Aorta (tissue), 5 donors: Measurements from ENCODE around the gene FLACC1. TPM values are rescaled to one million over a fixed set of nuclear protein-coding genes. Genes with fewer than 3 reads are reported as not detected.
"Not testable (repeated sequence)": the region's sequence is repeated elsewhere in the genome, so short reads cannot be mapped to it uniquely, and the experiment has no call there.

Experiments used
- ATAC-seq: fragments of 200-7000 bp; cut with Tn5 transposase; one replicate; pipeline ENCODE4 v1.9.1; 2022; ENCODE audit warnings: moderate library complexity; ENCODE audit not compliant: low FRiP score
- DNase-seq, 2 donors: peaks; one replicate each; pipeline ENCODE4 v3.0.0-alpha.2; 2020
- H3K27ac ChIP-seq, 2 donors: one replicate each; pipeline ENCODE4 v1.5.1; 2013; ENCODE audit warnings: low read length in 2 of 2, mild to moderate bottlenecking in 2 of 2, moderate library complexity in 2 of 2, control low read depth in 1 of 2, inconsistent platforms in 1 of 2, low read depth in 1 of 2
- H3K27me3 ChIP-seq, 2 donors: one replicate each; pipeline ENCODE4 v1.6.1; 2013; ENCODE audit warnings: control low read depth in 1 of 2, low read length in 1 of 2, mild to moderate bottlenecking in 1 of 2, moderate library complexity in 1 of 2; ENCODE audit not compliant: insufficient read depth in 2 of 2, control insufficient read depth in 1 of 2
- H3K36me3 ChIP-seq, 2 donors: one replicate each; pipeline ENCODE4 v1.6.1; 2013; ENCODE audit warnings: control low read depth in 1 of 2, low read length in 1 of 2, mild to moderate bottlenecking in 1 of 2; ENCODE audit not compliant: insufficient read depth in 2 of 2, control insufficient read depth in 1 of 2
- H3K4me1 ChIP-seq, 2 donors: one replicate each; pipeline ENCODE4 v1.6.1; 2013; ENCODE audit warnings: low read length in 2 of 2, control low read depth in 1 of 2, mild to moderate bottlenecking in 1 of 2, moderate library complexity in 1 of 2; ENCODE audit not compliant: insufficient read depth in 2 of 2, control insufficient read depth in 1 of 2
- H3K4me3 ChIP-seq, 2 donors: one replicate each; pipeline ENCODE4 v1.5.1; 2013; ENCODE audit warnings: low read length in 2 of 2, control low read depth in 1 of 2, mild to moderate bottlenecking in 1 of 2
- H3K9me3 ChIP-seq: one replicate; pipeline ENCODE4 v1.6.1; 2013; ENCODE audit warnings: mild to moderate bottlenecking, low read length; ENCODE audit not compliant: control insufficient read depth
- WGBS, 2 donors: extraction: QIAGEN DNeasy Blood & Tissue Kit; methylation state at CpG; one replicate each; pipeline ENCODE4 v1.1.7; 2013; 5-methylcytosine and 5-hydroxymethylcytosine counted together
- intact Hi-C, 2 donors: fragments of 100-400 bp; cut with DNase I; formaldehyde crosslinking; loops; one replicate each; pipeline versions ENCODE4 v1.14.2 to v1.15.0; 2022
- polyA plus RNA-seq, 2 donors: library from polyadenylated mRNA; stranded (reverse); fragments of 200-250 nt; gene quantifications; one replicate each; pipeline ENCODE4 v1.2.3, GENCODE V29; 2013
- total RNA-seq, 2 donors: library from RNA; stranded (reverse); fragmentation: NEBNext Ultra II Directional; extraction: Animal tissue kit (Norgen Biotek cat#: 25700); gene quantifications; one replicate each; pipeline ENCODE4 v1.2.1, GENCODE V29; 2021
- donor health status: healthy with polysubstance abuse.
- donor health status: Bipolar disorder and iron deficiency.
- donor health status: DM: no; HTN: no; CAD: no.
- donor health status: DM: no; HTN: no; CAD: no.
- donor health status: DM: yes; HTN: yes; CAD: no.

Gene FLACC1
- total and polyA plus RNA-seq, 4 donors, result 0.75 to 6.7 (median 4.3) TPM

- no peak for ATAC-seq
- 94 to 98% methylated on average over 3 of the region's 3 CpGs for WGBS, 2 donors
- no peaks in the 10 kb centered on the region for H3K36me3 ChIP-seq
These were observed 48.2 kb downstream of the FLACC1 start for GRCh38 chr2:201308914-201309313.

GRCh38 chr2:201307876-201308275, 49.3 kb downstream of the FLACC1 start:
- 93 to 96% methylated on average over 3 of the region's 3 CpGs for WGBS, 2 donors
- H3K4me3 ChIP-seq, result no peak overlapping the region
- H3K4me1 ChIP-seq, result no peaks in the 10 kb centered on the region
- ATAC-seq (no peak), DNase-seq (no peak)
- H3K36me3 ChIP-seq, result no peaks in the 10 kb centered on the region
- no peak overlapping the region for H3K27ac ChIP-seq
- H3K27me3 ChIP-seq, result no peaks in the 10 kb centered on the region
- no peaks in the 10 kb centered on the region for H3K9me3 ChIP-seq
- intact Hi-C loops, result no loop called here

More at GRCh38 chr2:201308914-201309313, 48.2 kb downstream of the FLACC1 start:
- intact Hi-C loops, result no loop called here
- no peaks in the 10 kb centered on the region for H3K9me3 ChIP-seq
- H3K4me1 ChIP-seq, result no peaks in the 10 kb centered on the region
- no peak overlapping the region for H3K27ac ChIP-seq
- H3K27me3 ChIP-seq, result no peaks in the 10 kb centered on the region
- no peak for DNase-seq
- no peak overlapping the region for H3K4me3 ChIP-seq

GRCh38 chr2:201299929-201300328, 57.2 kb downstream of the FLACC1 start:
- H3K27ac ChIP-seq, H3K4me3 ChIP-seq, DNase-seq, intact Hi-C loops, H3K27me3 ChIP-seq, H3K4me1 ChIP-seq, ATAC-seq, H3K9me3 ChIP-seq, H3K36me3 ChIP-seq: not testable (repeated sequence)
- 96 to 97% methylated on average over 11 of the region's 11 CpGs for WGBS, 2 donors

GRCh38 chr2:201298462-201299052, 58.6 kb downstream of the FLACC1 start:
- Histone ChIP-seq H3K36me3 (no peaks in the 10 kb centered on the region), H3K4me3 (no peak overlapping the region), H3K27me3 (no peaks in the 10 kb centered on the region), H3K27ac (no peak overlapping the region), H3K4me1 (no peaks in the 10 kb centered on the region), H3K9me3 (no peaks in the 10 kb centered on the region)
- ATAC-seq (no peak), DNase-seq (no peak)
- intact Hi-C loops, result no loop called here
- WGBS, 2 donors, result 34 to 43% methylated on average over 3 of the region's 3 CpGs

- WGBS, 2 donors, result 90 to 95% methylated on average over 15 of the region's 15 CpGs
- H3K27me3 ChIP-seq, intact Hi-C loops, DNase-seq, H3K27ac ChIP-seq, H3K36me3 ChIP-seq, ATAC-seq, H3K9me3 ChIP-seq, H3K4me1 ChIP-seq, H3K4me3 ChIP-seq: not testable (repeated sequence)
These were observed 66.5 kb downstream of the FLACC1 start for GRCh38 chr2:201290457-201291148.

- ATAC-seq (no peak), DNase-seq (no peak)
- Histone ChIP-seq H3K4me1 (no peaks in the 10 kb centered on the region), H3K9me3 (no peaks in the 10 kb centered on the region), H3K36me3 (peaks cover 8 to 17% of the 10 kb centered on the region in 2 donors), H3K27ac (no peak overlapping the region), H3K27me3 (no peaks in the 10 kb centered on the region), H3K4me3 (no peak overlapping the region)
- WGBS, 2 donors, result 97% methylated on average over 1 of the region's 1 CpG
- intact Hi-C loops, result no loop called here
These were observed 71.6 kb downstream of the FLACC1 start for GRCh38 chr2:201285499-201285898.

- H3K4me3 ChIP-seq, result no peak overlapping the region
- H3K27ac ChIP-seq, result no peak overlapping the region
- intact Hi-C loops, result no loop called here
- WGBS, 2 donors, result 82 to 87% methylated on average over 3 of the region's 3 CpGs
- no peaks in the 10 kb centered on the region for H3K27me3 ChIP-seq
- no peaks in the 10 kb centered on the region for H3K9me3 ChIP-seq
- H3K36me3 ChIP-seq, result peaks cover 2 to 10% of the 10 kb centered on the region in 2 donors
- peaks cover 0 to 2% of the 10 kb centered on the region in 2 donors for H3K4me1 ChIP-seq
- DNase-seq (no peak), ATAC-seq (no peak)
These were observed 76.7 kb downstream of the FLACC1 start for GRCh38 chr2:201280191-201281040.

GRCh38 chr2:201279079-201279478, 78.1 kb downstream of the FLACC1 start:
- ATAC-seq, result no peak
- no peak overlapping the region for H3K27ac ChIP-seq
- 91 to 97% methylated on average over 1 of the region's 1 CpG for WGBS, 2 donors
- intact Hi-C loops, result no loop called here
- H3K9me3 ChIP-seq, result no peaks in the 10 kb centered on the region
- peaks cover 2 to 4% of the 10 kb centered on the region in 2 donors for H3K36me3 ChIP-seq
- H3K4me3 ChIP-seq, result no peak overlapping the region
- peaks cover 0 to 2% of the 10 kb centered on the region in 2 donors for H3K4me1 ChIP-seq
- no peak for DNase-seq
- H3K27me3 ChIP-seq, result no peaks in the 10 kb centered on the region
